ENCODE results near the gene MCC.

Gene MCC

DNA sequence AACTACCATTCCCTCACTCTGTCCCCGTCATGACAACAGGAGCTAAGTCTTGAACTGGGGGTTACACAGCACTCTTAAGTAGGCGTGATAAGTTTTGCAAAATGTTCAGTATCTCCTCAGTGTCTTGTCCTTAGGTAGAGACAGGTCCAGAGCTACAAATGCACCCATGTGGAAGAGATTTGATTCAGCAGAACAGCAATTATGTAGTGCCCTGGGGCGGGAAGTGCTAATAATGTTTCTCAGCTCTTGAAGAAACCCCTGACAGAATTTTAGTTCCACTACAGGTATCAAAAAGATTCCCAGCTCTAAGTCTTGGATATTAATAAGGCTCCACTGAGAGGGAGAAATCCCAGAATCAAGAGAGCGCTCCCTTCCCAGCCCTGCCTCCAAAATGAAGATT lies 462.0 kb downstream of the MCC start:
- H3K4me3 ChIP-seq (ENCODE audit: low read depth, low read length), result no peak overlapping the region
- no peak for DNase-seq
- H3K27ac ChIP-seq, result no peak overlapping the region
- H3K36me3 ChIP-seq, result peaks cover 98% of the 10 kb centered on the region
- TF ChIP-seq, protein P1, sequence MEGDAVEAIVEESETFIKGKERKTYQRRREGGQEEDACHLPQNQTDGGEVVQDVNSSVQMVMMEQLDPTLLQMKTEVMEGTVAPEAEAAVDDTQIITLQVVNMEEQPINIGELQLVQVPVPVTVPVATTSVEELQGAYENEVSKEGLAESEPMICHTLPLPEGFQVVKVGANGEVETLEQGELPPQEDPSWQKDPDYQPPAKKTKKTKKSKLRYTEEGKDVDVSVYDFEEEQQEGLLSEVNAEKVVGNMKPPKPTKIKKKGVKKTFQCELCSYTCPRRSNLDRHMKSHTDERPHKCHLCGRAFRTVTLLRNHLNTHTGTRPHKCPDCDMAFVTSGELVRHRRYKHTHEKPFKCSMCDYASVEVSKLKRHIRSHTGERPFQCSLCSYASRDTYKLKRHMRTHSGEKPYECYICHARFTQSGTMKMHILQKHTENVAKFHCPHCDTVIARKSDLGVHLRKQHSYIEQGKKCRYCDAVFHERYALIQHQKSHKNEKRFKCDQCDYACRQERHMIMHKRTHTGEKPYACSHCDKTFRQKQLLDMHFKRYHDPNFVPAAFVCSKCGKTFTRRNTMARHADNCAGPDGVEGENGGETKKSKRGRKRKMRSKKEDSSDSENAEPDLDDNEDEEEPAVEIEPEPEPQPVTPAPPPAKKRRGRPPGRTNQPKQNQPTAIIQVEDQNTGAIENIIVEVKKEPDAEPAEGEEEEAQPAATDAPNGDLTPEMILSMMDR (IDR thresholded peaks at IDR 0.05; ENCODE audit: low read depth, low read length), result no peak
- no peaks in the 10 kb centered on the region for H3K9me3 ChIP-seq (ENCODE audit: severe bottlenecking)
- no peaks in the 10 kb centered on the region for H3K27me3 ChIP-seq (ENCODE audit: insufficient read depth, low read depth, severe bottlenecking)

DNA sequence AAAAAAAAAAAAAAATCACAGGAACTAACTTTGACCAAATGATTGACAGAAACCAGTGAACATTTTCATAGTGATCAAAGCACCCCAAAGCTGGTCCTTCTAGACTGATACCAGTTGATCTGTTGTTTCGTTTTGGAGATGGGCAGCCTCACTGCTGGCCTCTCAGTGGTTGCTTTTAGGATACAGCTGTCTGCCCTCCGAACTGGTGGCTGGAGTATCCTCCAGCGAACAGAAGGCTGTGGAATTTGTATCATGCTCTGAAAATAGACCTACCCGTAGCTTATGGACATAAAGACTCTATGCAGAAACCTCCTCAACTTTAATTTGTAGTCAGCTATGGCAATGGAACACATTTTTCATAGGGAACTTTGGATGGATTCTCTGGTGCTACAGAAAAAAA lies 462.7 kb downstream of the MCC start:
- H3K36me3 ChIP-seq, result peaks cover 97% of the 10 kb centered on the region
- no peak overlapping the region for H3K4me3 ChIP-seq (ENCODE audit: low read depth, low read length)
- H3K27me3 ChIP-seq (ENCODE audit: insufficient read depth, low read depth, severe bottlenecking), result no peaks in the 10 kb centered on the region
- H3K27ac ChIP-seq, result no peak overlapping the region
- no peak for DNase-seq
- no peaks in the 10 kb centered on the region for H3K9me3 ChIP-seq (ENCODE audit: severe bottlenecking)
- TF ChIP-seq, protein P1 (IDR thresholded peaks at IDR 0.05; ENCODE audit: low read depth, low read length), result no peak

DNA sequence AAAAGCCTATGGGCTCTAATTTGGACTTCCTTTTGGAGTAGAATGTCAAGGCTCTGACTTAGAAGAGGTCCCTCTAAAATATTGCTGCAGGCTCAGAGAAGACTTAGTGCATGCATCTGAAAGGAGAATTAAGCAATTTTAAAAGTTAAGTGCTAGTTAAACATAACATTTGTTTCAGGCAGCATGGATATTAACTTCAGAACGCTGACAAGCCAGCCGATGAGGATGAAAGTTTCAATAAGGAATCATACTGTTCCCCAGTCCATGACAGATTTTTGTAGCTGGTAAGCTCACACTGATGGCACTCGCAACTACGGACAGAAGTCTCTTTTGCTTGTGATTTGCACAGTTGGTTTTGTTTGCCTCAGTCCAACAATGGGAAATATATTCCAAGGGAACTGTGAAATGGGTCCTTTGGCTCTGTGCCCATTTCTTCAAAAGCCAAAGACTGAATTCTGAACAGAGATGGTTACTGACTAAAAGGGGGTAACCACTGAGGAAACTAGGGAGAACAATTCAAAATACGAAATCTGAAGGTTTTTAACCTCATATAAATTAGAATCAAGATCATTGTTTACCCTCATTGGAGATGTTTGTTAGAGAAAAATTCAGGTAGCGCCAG lies 464.1 kb downstream of the MCC start:
- H3K36me3 ChIP-seq, result peaks cover 95% of the 10 kb centered on the region
- H3K9me3 ChIP-seq (ENCODE audit: severe bottlenecking), result no peaks in the 10 kb centered on the region
- no peak overlapping the region for H3K27ac ChIP-seq
- no peak overlapping the region for H3K4me3 ChIP-seq (ENCODE audit: low read depth, low read length)
- no peaks in the 10 kb centered on the region for H3K27me3 ChIP-seq (ENCODE audit: insufficient read depth, low read depth, severe bottlenecking)
- TF ChIP-seq, protein P1 (IDR thresholded peaks at IDR 0.05; ENCODE audit: low read depth, low read length), result no peak
- no peak for DNase-seq

DNA sequence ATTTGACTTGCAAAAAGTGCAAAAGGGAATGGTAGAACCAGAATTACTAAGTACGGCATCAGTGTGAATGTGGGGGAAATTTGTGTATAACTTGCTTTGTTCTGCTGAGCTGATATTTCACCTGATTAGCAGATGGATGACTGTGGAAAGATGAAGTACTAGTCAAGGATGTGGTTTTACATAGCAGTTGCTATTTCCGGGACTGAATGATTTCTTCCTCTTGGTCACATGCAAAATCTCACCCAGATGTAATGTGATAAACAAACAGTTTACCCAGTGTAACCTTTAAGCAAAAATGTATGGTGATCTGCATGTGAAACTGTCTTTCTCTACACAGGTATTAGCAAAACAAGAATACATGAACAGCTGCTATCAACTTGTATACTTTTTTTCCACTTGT lies 465.6 kb downstream of the MCC start:
- no peak overlapping the region for H3K27ac ChIP-seq
- no peak overlapping the region for H3K4me3 ChIP-seq (ENCODE audit: low read depth, low read length)
- no peaks in the 10 kb centered on the region for H3K27me3 ChIP-seq (ENCODE audit: insufficient read depth, low read depth, severe bottlenecking)
- peaks cover 92% of the 10 kb centered on the region for H3K36me3 ChIP-seq
- H3K9me3 ChIP-seq (ENCODE audit: severe bottlenecking), result no peaks in the 10 kb centered on the region
- TF ChIP-seq, protein P1 (IDR thresholded peaks at IDR 0.05; ENCODE audit: low read depth, low read length), result no peak
- no peak for DNase-seq

DNA sequence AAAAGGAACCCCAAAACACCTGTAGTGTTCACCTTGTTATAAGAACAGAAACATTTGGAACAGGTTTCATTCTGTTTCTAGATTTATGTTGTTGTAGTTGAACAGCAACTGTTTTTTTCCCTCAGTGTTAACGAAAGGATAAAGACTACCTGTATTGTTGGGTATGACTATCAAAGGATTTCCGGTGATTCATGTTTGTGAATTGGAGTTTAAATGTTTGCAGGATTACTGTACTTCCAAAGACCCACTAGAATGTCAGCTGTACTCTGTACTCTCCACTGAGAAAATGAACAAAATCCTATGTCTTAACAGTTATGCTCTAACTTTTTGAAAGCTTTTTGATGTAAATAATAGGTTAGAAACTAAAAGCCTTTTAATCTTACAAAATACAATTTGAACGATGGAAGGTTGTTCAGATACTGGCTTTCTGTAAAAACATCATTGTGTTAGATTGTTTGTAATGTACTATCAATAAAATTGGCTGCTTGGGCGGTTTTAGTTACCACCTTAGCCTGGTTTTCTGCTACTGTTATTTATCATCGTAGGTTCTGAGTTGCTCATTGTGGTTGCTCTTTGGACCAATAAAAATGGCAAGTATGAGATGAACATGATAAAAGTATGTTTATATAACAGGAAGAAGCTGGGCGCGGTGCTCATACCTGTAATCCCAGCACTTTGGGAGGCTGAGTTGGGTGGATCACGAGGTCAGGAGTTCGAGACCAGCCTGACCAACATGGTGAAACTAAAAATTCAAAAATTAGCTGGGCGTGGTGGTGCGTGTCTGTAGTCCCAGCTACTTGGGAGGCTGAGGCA lies 467.6 kb downstream of the MCC start:
- Histone ChIP-seq H3K36me3 (peaks cover 79% of the 10 kb centered on the region), H3K4me3 (ENCODE audit: low read depth, low read length) (no peak overlapping the region), H3K9me3 (ENCODE audit: severe bottlenecking) (no peaks in the 10 kb centered on the region), H3K27ac (no peak overlapping the region; the same call in 1 of the 2 replicates), H3K27me3 (ENCODE audit: insufficient read depth, low read depth, severe bottlenecking) (no peaks in the 10 kb centered on the region)
- no peak for DNase-seq
- TF ChIP-seq, protein P1 (IDR thresholded peaks at IDR 0.05; ENCODE audit: low read depth, low read length), result no peak
